NCI-H1930 (cell line): ENCODE data around the gene FAF1.

ENCODE experiments used
- DNase-seq, 2 experiments: peaks; one replicate each; lab custom pipeline; 2025; lab: John Stamatoyannopoulos, UW

The FAF1 gene

DNA sequence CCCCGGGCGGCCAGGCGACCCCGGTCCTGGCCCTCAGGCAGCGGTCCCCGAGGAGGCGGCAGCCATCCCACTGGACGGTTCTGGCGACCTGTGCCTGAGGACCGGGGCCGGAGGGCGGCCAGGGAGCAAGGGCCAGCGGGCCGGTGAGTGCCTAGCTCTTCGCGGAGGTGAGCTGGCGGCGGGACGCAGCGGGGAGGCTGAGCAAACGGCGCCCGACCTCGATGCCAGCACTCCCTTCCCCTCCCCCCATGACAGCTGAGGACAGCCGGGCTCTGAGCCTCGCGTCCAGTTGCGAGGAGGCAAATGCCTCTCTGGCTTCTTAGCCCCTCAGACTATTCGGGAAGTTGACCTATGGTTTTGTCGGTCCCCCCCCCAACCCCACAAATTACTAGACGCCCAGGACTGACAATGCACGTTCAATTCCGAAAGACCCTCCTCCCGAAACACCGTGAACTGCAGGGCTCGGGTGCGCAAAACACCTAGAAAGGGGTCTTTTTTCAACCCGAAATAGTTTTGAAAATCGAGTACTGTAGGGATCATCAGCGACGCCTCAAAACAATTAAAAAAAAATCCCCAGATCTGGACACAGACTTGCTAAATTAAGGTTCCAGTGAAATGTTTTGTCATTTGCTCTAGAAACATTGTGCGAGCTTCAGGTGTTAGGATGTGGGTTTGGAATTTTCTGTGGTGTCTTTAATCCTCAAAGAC lies 18.2 kb upstream of the FAF1 start:
- peak; percentile 17 to 18 for DNase-seq

DNA sequence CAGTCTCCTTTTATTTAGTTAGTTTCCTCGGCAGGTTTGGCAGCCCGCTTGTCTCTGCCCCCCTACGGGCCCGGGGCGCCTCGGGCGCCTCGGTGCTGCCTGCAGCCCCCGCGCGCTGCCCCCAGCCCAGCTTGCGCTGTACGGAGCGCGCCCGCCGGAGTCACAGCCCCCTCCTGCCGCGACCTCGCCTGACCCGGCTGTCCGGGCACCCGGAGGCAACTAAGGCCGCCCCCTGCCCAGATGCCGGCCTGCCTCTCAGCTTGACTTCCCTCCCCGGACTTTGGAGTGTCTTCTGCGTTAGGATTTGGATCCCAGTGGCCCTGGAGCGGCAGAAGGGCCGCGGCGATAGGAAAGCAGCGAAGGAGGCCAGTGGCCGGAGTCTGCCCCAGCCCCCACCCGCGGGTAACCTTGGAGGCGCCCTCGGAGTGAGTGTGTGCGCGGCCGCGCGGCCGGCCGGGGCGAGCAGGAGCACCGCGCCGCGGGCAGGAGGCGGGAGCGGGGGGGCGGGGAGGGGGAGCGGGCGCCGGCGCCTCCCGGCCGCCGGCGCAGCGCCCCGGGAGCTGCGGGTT lies 17.6 kb upstream of the FAF1 start:
- DNase-seq = peak in 1 of 2 experiments; percentile 30

DNA sequence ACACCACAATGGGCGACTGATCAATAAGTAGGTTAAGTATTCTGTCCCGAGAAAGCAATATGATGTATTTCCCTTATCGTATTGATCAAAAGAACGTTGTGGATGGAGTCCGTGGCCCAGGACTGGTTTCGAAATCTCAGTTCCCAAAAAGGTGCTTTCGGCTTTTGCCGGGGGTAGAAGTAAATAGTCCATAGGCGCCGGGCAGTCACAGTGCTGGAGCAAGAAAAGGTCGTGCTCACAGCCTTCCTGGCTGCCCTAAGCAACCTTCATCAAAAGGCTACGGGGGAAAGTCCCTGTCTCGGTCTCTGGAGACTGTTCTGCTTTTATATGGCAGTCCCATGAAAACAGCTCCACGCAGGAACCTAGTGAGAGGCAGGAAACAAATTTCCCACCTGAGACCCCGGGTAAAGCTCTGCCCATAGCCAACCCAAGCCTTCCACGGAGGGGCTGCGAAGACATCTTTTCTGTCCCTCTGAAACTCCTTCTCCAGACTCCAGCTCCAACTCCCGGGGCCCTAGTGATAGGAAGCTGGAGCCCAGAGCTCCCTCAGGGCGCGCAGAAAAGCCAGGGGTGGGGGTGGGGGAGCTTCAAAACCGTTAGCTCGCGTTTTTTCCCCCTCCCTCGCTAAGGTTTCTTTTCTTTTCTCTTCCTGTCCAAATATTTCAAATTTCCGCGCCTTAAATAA lies 17.0 kb upstream of the FAF1 start:
- DNase-seq = no peak

DNA sequence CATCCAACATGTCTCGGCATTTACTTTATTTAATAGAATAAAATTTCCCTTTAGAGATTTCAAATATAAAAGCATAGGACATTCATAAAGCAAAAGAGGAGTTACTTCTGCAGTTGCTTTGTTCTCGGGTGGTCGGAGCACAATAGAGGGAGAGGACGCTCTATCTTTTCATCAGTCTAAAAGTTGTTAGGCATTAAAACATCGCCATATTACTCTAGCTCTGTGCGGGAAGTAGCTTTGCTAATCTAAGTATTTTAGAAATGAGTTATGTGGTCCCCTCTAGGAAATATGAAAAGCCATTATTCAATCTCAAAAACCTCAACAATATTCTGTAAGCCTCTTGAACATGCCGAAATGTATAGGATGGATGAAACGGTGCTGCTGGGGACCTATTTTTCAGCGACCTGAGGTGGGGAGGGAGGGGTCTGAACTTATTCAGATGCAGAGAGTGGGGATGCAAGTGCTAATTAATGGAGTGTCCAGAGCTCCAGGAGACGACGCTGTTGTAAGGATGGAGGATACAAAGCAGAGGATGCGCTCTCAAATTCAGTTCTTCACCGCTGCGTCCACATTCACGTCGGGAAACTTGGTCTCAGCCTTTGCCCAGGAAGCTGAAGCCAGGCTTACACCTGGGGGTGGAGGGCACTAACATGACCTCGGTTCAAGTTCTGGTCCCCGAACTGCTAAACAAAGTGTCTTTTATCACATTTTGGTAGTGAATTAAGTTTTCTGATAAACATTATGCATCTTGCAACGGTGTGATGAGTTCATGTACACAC lies 16.2 kb upstream of the FAF1 start:
- DNase-seq = no peak

DNA sequence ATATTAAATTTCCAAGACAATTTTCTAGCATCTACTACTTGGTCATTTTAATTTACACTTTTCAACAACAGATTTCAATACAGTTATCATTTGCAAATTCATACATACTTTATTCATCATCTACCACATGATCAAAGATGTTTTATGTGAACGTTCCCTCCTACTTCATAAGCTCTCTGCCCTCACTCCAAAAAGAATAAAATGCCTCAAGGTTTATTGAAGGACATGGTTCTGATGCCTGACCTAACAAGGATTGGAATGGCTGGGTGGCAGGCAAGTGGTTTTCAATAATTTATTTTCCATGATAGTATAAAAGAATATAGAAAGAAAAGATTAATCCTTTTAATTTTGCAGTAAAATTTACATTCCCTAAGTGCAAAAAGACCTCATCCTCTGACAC lies 15.4 kb upstream of the FAF1 start:
- DNase-seq = no peak

DNA sequence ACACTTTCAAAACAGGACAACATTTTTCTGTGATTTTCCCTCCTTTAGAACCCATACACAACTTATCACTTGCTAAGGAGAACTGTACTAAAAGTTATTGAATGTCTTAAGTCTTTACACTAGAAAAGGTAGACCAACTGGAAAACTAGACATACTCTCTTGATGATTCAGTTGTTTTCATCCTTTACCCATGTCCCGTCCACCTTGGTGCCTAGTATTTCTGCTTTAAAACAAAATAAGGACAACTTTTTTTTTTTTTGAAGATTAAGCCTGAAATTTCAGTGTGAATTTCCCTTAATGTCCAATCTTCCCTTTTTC lies 14.5 kb upstream of the FAF1 start:
- DNase-seq = no peak

DNA sequence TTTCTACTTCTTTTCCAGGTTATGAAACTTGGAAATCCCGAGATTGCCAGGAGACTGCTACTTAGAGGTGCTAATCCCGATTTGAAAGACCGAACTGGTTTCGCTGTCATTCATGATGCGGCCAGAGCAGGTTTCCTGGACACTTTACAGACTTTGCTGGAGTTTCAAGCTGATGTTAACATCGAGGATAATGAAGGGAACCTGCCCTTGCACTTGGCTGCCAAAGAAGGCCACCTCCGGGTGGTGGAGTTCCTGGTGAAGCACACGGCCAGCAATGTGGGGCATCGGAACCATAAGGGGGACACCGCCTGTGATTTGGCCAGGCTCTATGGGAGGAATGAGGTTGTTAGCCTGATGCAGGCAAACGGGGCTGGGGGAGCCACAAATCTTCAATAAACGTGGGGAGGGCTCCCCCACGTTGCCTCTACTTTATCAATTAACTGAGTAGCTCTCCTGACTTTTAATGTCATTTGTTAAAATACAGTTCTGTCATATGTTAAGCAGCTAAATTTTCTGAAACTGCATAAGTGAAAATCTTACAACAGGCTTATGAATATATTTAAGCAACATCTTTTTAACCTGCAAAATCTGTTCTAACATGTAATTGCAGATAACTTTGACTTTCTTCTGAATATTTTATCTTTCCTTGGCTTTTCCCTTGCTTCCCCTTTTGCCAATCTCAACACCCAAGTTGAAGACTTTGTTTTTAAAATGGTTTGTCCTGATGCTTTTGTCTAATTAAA lies 14.0 kb upstream of the FAF1 start:
- no peak for DNase-seq

DNA sequence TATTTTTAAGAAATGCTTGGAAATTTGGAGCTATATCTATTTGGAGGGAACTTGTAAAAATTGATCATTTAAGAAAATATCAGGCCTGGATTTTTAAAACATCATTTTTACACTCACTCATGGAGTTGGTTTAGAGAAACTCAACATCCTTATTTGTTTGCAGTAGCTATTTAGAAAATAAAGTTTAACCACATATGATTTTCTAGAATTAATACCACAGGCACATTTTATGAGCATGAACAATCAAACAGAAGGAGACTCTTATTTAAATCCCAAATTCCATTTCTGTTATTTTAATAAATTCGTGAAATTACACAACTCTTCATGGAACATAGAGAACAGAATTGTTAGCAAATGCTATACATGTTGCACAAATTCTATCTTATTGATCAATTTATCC lies 13.2 kb upstream of the FAF1 start:
- no peak for DNase-seq

DNA sequence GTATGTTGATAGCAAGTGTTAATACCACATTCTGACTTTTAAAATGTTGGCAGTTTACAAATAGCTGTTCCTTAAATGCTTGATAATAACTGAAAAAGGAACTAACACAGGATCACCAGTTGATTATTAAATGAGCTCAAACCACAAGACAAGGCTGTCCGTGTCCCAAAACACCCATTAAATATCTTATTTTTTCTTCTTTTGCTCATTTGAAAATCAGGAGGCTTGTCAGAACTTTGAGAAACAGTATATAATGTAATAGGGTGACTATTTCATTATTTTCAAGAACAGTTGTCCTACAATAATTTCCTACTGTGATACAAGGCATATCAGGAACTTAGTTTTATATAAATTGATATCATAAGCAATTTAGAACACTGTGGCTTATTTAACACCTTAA lies 12.7 kb upstream of the FAF1 start:
- DNase-seq = no peak

DNA sequence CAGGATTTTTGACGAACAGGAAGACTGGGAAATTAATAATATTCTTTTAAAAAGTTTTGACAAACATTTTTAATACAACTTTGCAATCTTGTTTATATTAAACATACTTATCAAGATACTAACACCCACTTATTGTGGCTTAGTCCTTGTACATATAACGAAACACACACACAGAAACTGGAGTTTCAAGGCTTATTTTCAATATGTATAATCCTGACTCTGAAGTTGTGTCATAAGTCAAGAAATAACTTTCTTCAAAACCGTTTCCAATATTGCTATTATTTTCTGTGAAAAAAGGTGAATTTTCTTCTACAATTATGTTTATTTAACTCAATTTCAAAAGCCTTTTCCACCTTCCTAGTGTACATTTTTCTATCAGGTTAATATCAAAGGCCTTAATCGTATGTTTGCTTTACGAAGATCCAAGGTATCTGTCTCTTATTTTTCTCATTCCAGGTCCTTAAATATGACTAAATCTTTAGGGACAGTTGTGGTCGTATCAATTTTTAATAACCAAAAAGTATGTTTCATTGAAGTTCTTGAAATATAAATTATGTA lies 11.8 kb upstream of the FAF1 start:
- no peak for DNase-seq

DNA sequence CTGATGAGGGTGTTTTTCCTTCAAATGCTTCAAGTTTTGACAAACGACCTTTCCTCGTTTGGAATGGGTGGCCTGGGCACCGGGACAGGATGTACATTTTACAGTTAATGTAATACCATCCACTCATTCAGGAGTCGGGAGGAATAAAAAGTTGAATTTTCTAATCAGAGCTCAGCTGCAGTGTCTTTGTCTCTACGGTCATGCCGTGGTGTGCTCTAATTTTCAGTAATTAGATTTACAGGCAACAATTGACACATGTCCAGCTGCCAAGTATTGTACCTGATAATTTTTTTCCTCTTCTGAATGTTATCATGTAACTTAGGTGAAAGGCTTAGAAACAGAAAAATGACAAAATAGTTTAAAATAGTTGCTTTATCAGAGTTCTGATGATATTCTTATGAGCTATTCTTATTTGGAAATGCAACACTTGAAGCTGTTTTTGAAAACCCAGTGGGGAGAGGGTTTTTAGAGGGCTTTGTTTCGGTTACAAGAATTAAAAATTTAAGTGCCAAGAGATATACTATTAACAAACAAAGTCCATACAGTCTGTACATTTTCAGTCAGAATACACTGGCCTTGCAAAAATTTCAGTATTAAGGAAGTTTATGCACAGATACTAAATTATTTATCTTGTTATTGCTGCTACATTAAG lies 11.0 kb upstream of the FAF1 start:
- DNase-seq = peak; percentile 36 to 63

DNA sequence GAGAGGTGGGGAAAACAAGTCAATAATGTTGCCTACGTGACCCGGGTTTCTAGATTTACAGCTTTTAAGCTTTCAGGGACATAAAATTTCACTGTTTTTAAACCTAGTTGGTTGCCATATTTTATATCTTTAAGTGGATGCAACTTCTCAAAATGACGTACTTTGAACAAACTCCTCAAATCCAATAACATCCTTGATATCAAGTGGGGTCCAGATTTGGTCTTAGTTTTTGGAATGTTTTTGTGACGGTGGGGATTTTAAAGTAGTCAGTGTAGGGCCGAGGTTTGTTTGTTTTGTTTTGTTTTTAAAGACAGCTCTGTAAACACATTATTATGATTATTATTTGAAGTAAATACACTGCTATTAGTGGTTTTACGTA lies 10.4 kb upstream of the FAF1 start:
- peak in 1 of 2 experiments; percentile 63 for DNase-seq

DNA sequence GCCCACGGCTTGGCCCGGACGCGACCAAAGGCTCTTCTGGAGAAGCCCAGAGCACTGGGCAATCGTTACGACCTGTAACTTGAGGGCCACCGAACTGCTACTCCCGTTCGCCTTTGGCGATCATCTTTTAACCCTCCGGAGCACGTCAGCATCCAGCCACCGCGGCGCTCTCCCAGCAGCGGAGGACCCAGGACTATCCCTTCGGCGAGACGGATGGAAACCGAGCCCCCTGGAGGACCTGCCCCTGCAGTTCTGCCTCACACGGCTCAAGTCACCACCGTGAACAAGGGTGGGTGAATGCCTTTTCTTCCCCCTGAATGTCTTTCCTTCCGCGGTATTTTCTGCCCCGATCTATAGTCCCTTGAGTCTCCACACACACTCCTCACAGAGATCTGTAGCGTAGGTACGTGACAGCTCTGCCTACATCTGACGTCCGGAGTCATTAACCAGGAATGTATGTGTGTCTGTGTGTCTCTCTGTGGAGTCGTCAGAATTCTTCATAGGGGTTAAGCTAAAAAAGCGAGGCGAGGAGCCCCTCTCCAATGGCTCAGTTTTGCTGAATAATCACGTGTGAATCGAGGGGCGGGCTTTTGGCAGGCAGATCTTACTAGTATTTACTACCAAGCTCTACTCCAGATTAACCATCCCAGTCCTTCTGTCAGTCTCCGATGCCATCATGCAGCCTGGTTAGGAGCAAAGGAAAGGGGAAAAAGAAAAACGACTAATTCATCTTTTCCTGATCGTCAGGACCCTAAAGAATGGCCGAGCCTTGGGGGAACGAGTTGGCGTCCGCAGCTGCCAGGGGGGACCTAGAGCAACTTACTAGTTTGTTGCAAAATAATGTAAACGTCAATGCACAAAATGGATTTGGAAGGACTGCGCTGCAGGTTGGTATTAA lies 9.8 kb upstream of the FAF1 start, which contains the start of gene CDKN2C:
TSS of gene CDKN2C (plus strand) at position 635 of the 898 bp plus-strand sequence. CDS start at position 759, 124 bp downstream.
- peak; percentile 43 to 48 for DNase-seq

DNA sequence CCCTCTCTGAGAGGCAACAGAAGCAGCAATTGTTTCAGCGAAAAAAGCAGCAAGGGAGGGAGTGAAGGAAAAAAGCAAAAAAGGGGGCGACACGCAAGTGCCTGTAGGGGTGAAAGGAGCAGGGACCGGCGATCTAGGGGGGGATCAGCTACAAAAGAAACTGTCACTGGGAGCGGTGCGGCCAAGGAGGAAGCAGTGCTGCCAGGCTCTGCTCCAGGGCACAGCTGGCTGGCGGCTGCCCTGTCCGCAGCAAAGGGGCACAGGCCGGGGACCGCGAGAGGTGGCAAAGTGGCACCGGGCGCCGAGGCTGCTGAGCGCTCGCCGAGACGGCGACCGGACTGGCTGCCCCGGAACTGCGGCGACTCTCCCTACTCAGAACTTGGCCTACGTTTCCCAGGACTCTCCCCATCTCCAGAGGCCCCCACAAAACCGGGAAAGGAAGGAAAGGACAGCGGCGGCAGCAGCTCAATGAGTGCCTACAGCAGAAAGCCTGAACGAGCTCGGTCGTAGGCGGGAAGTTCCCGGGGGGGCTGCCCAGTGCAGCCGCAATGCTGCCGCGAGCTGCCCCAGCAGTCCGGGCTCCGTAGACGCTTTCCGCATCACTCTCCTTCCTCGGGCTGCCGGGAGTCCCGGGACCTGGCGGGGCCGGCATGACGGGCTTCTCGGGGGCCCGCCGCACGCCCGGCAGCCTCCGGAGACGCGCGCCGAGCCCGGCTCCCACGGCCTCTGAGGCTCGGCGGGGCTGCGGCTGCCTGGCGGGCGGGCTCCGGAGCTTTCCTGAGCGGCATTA lies 8.9 kb upstream of the FAF1 start:
- no peak for DNase-seq

DNA sequence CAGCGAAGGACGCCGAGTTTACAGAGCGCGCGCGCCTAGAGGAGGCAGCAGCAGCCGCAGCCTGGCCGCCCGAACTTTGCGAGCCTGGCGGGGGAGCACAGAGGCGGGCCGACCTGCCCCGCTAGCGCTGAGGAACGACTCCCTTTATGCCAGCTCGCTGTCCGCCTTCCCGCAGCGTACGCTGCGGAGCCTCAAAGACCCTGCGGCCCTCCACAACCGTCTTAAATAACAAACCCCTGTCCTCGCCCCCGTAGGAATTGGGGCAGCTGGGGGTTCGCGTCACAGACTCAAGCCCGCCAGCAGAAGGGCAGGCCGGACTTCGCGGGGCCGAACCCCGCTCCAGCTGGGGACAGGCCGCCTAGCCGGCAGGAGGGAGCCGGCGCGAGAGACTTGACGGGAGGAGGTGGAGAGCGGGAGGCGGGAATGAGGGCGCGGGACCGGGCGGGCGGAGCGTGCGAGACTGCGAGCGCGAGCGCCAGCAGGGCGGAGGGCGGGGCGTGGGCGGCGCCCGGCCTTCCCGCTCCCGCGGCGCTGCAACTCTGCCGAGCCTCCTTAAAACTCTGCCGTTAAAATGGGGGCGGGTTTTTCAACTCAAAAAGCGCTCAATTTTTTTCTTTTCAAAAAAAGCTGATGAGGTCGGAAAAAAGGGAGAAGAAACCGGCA lies 8.2 kb upstream of the FAF1 start:
- DNase-seq = peak; percentile 73 to 81

DNA sequence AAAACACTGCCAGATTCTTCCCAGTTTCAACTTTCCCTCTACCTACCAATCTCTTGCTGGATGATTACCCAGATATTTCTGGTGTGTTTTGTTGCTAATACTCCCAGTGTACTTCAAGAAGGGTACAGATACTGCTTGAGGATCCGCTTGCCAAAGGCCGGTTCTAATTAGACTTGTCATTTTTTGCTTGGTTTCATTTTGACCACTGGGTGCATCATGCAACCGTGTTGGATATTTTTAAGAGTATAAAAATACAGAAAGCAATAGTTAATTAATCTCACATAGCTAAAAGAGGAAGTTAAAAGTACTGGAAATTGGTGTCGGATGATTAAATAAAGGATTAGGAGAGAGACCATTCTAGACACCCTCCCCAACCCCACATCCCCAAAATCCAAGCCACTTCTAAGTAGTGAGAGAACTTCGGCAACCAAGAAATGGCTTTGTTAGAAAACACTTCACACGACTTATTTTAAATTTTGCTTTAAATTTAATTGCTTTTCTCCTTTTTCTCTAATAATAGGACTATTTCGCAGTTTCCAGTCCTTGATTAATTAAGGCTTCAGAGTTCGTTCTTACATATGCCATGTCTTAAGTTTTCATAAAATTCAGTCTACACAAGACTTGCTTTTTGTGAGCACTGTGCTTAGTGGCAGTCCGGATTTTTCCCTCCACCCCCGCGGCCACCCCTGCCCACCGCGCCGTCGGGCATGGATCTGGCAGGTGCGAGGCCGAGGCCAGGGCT lies 7.5 kb upstream of the FAF1 start:
- no peak for DNase-seq

DNA sequence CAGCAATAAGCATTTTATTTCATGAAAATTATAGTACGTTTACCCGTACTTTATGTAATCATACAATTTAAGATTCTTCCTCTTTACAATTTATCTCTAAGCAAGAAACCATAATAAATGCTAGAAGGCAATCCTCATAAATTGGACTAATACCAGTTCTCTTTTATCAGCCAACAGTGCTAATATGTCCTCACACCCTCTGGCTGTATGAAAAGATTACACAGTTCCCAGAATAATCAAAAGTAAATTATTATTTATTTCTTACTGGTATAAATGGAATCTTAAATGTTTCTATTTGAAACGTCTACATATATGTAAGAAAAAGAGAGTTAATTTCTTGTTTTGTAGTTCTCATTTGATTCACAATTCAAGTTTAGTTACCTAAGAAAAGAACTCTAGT lies 6.9 kb upstream of the FAF1 start:
- DNase-seq = no peak

DNA sequence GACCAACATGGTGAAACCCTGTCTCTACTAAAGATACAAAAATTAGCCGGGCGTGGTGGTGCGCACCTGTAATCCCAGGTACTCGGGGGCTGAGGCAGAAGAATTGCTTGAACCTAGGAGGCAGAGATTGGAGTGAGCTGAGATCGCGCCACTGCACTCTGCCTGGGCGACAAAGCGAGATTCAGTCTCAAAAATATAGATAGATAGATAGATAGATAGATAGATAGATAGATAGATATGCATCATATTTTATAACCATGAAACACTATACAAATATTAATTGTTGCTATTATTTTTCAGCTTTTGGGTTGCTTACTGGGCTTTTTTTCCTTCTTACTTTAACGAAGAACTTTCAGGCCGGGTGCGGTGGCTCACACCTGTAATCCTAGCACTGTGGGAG lies 4.8 kb upstream of the FAF1 start:
- DNase-seq = no peak
